GM23248 (cell line): ENCODE results near the gene PINLYP.

ENCODE experiments used
- EZH2 ChIP-seq: fragments of 200-600 bp; sonication (generic); IDR thresholded peaks from 2 replicates; pipeline ENCODE4 v1.6.1; 2018; ENCODE audit warnings: antibody characterized with exemption, mild to moderate bottlenecking; ENCODE audit not compliant: insufficient read depth, poor library complexity, severe bottlenecking
- EZH2phosphoT487 ChIP-seq: fragments of 200-600 bp; sonication (generic); IDR thresholded peaks from 2 replicates; pipeline ENCODE4 v1.6.1; 2018; ENCODE audit warnings: antibody characterized with exemption, moderate library complexity, mild to moderate bottlenecking, low read depth; ENCODE audit not compliant: insufficient read depth

DNA sequence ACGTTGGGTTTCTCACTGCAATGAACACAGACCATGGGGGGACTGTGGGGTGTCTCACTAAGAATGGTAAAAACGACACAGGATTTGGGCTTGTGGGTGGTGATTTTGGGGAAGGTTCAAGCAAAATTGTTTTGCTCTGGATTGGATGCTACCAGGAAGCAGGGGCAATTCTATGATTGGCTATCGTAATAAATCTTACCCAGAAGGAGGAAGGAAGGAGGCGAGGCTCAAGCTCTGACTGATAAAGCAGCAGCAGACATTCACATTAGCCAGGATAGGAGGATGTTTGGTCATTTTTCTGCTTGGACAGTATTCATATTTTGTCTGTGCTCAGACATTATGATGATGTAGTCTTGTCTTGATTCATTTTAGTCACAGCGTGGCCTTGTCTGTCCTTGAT lies 22.3 kb downstream of the PINLYP start:
- no peak for TF ChIP-seq EZH2phosphoT487
- no peak for TF ChIP-seq EZH2
